ENCODE measurements around the gene GRHL1. TPM values are rescaled to one million over a fixed set of nuclear protein-coding genes. Genes with fewer than 3 reads are reported as not detected.
A peak's percentile ranks its signal among the peaks of the same experiment; 100 is the strongest.

The GRHL1 gene
- total RNA-seq, 1 donor from 2014 or later: 3.9 TPM

- no peak for DNase-seq (ENCODE audit: low read depth)
- no peak overlapping the region for H3K4me3 ChIP-seq (ENCODE audit: low read depth, low read length)
- TF ChIP-seq, protein P1, sequence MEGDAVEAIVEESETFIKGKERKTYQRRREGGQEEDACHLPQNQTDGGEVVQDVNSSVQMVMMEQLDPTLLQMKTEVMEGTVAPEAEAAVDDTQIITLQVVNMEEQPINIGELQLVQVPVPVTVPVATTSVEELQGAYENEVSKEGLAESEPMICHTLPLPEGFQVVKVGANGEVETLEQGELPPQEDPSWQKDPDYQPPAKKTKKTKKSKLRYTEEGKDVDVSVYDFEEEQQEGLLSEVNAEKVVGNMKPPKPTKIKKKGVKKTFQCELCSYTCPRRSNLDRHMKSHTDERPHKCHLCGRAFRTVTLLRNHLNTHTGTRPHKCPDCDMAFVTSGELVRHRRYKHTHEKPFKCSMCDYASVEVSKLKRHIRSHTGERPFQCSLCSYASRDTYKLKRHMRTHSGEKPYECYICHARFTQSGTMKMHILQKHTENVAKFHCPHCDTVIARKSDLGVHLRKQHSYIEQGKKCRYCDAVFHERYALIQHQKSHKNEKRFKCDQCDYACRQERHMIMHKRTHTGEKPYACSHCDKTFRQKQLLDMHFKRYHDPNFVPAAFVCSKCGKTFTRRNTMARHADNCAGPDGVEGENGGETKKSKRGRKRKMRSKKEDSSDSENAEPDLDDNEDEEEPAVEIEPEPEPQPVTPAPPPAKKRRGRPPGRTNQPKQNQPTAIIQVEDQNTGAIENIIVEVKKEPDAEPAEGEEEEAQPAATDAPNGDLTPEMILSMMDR (conservative IDR thresholded peaks at IDR 0.05; ENCODE audit: low read depth, low read length): no peak
Observed at GRCh38 chr2:9946818-9947217, 4.7 kb upstream of the GRHL1 start.

- no peak overlapping the region for H3K4me3 ChIP-seq (ENCODE audit: low read depth, low read length)
- DNase-seq (ENCODE audit: low read depth): no peak
- TF ChIP-seq, protein P1 (conservative IDR thresholded peaks at IDR 0.05; ENCODE audit: low read depth, low read length): no peak
Observed at GRCh38 chr2:9948721-9949120, 2.8 kb upstream of the GRHL1 start.

- TF ChIP-seq, protein P1 (conservative IDR thresholded peaks at IDR 0.05; ENCODE audit: low read depth, low read length): no peak
- no peak for DNase-seq (ENCODE audit: low read depth)
- H3K4me3 ChIP-seq (ENCODE audit: low read depth, low read length): no peak overlapping the region
Observed at GRCh38 chr2:9949239-9949991, 2.1 kb upstream of the GRHL1 start.

- DNase-seq (ENCODE audit: low read depth): no peak
- H3K4me3 ChIP-seq (ENCODE audit: low read depth, low read length): no peak overlapping the region
- TF ChIP-seq, protein P1 (conservative IDR thresholded peaks at IDR 0.05; ENCODE audit: low read depth, low read length): no peak
Observed at GRCh38 chr2:9949992-9950520, 1.4 kb upstream of the GRHL1 start.

DNA sequence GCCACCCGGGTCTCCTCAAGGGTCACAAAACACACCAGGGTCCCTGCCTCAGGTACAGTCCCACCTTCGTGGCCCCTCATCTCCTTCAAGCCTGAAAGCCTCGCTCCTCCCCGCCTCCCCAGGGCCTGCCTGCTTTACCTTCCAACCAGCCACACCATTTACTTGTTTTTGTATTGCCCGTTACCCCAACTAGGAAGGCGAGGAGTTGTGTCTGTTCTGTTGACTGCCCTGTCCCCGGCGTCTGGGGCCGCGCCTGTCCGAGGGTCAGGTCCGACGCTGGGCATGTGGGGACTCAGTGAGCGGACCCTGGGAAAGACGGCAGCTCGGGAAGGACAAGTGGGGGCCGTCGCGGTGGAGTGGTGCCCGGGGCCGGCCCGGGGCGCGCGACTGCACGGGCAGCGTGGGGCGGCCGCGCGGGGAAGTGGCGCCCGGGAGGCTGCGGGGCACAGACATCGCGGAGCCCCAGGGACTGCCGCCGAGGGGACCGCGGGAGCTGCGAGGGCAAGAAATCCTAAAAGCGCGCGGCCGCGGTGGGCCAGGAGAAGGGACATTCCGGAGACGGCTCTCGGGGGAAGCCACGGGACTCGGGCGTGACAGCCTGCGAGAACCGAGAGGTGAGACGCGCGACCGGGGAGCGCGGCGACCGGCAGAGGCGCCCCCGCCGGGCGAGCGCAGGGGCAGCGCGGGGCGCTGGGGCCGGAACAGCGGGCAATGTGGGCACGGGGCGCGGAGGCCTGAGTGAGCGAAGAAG is 797 bp upstream of the GRHL1 start:
- TF ChIP-seq, protein P1 (conservative IDR thresholded peaks at IDR 0.05; ENCODE audit: low read depth, low read length): no peak
- H3K4me3 ChIP-seq (ENCODE audit: low read depth, low read length): peak overlapping the region; percentile 54
- no peak for DNase-seq (ENCODE audit: low read depth)

GRCh38 chr2:9951272-9951521 is 296 bp upstream of the GRHL1 start:
- TF ChIP-seq, protein P1 (conservative IDR thresholded peaks at IDR 0.05; ENCODE audit: low read depth, low read length): no peak
- H3K4me3 ChIP-seq (ENCODE audit: low read depth, low read length): peak overlapping the region; percentile 54
- no peak for DNase-seq (ENCODE audit: low read depth)

All from epithelial cell of proximal tubule (primary cell).